HG03108 (cell line): ENCODE data around the gene C5.
"Not testable (repeated sequence)": the region's sequence is repeated elsewhere in the genome, so short reads cannot be mapped to it uniquely, and the experiment has no call there.

Source experiments
- ATAC-seq: cut with Tn5 transposase; IDR thresholded peaks from one replicate; pipeline ENCODE4 v1.9.1; 2021; ENCODE audit warnings: moderate library complexity; ENCODE audit not compliant: unreplicated experiment

C5 gene

DNA sequence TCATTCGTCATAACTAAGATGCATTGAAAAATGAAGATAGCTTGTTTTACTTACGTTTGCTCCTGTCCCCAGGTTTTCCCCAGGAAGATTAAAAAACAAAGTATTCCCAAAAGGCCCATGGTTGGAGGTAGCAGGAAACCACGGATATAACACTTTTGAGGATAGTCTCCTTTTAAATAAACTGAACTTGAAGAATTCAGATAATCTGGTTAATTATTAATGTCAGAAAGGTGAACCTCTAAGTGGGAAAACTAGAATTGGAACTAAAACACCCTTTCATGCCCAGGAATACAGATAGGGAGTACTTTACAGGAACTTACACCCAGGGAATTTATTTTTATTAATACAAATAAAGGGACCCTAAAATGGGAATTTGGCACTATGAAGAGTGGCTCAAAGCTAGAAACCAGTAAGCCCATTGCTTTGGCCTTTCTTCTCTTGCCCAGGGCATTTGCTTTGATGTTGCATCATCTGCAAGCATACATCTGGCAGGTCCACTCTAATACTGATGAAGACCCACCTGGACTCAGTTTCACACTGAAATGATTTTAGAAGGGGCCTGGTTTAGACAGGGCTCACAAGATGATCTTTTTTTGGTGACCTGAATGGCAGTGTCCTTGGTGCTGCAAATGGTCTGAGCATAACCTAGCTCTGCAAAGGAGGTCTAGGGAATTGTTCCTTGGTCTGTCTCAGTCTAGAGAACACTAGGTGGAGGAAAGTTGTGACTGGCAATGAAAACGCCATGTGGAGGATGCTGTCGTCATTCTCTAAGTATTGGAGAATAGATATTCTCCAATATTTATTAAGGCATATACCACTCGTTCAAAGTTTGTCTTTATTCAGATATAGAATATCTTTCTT is at the start of gene C5:
C5 (minus strand) TSS at position 148 of the 861 bp plus-strand sequence; CDS start at position 119, 29 bp downstream.
- ATAC-seq, result no peak

DNA sequence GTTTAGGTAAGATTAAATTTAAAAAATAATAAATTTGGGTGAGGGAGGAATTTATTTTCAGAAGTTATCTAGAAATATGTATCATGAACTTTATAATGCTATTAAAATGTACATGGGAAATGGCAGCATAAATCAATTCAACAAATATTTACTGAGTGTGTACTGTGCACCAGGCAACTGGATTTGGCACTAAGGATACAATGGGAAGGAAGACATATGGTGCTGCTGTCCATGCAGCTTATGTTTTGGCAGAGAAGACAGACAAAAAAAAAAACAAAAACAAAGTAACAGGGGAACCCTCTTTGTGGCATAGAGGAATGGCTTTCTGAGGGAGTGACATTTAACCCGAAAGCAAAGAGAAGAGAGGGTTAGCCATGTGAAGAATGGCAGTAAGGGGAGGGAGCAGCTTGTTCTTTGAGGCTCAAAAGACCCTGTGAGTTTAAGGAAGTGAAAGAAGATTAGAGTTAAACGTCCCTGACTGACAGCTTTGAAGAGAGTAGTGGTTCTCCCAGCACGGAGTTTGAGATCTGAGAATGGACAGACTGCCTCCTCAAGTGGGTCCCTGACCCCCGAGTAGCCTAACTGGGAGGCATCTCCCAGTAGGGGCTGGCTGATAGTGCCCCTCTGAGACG is 48.6 kb upstream of the C5 start:
- no peak for ATAC-seq

- no peak for ATAC-seq
These were observed 45.0 kb upstream of the C5 start for GRCh38 chr9:121095057-121095456.

GRCh38 chr9:121090743-121091142 is 40.7 kb upstream of the C5 start:
- ATAC-seq, result not testable (repeated sequence)

GRCh38 chr9:121088576-121088975 is 38.5 kb upstream of the C5 start:
- no peak for ATAC-seq

GRCh38 chr9:121085661-121086060 is 35.6 kb upstream of the C5 start:
- no peak for ATAC-seq

DNA sequence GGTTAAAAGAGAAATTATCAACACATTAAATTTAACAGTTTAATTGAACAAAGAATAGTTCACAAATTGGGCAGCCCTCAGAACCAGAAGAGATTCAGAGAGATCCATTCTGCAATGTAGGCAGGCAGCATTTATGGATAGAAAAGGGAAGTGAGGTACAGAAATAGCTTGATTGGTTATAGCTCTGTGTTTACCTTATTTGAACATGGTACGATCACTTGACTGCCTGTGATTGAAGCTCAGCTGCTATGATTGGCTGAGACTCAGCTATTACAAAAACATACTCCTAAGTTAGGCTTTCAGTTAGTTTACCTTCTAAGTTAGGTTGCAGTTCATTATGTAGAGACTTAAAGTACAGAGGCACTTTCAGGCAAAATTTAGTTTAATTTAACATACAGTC is 32.0 kb upstream of the C5 start:
- ATAC-seq, result no peak

- ATAC-seq, result no peak
These were observed 25.4 kb upstream of the C5 start for GRCh38 chr9:121075251-121076036.

GRCh38 chr9:121074370-121075250 is 24.5 kb upstream of the C5 start, which contains the start of gene CNTRL:
Gene CNTRL, plus strand, starts transcription at chr9:121074955. Its CDS starts 13,372 bp downstream, at chr9:121088327.
- peak; percentile 59 for ATAC-seq

- no peak for ATAC-seq
These were observed 23.0 kb upstream of the C5 start for GRCh38 chr9:121073038-121073437.

GRCh38 chr9:121071756-121072421 is 21.8 kb upstream of the C5 start:
- peak; percentile 30 for ATAC-seq

- no peak for ATAC-seq
These were observed 21.3 kb upstream of the C5 start for GRCh38 chr9:121071370-121071755.

- ATAC-seq, result no peak
These were observed 19.3 kb upstream of the C5 start for GRCh38 chr9:121069396-121069795.

DNA sequence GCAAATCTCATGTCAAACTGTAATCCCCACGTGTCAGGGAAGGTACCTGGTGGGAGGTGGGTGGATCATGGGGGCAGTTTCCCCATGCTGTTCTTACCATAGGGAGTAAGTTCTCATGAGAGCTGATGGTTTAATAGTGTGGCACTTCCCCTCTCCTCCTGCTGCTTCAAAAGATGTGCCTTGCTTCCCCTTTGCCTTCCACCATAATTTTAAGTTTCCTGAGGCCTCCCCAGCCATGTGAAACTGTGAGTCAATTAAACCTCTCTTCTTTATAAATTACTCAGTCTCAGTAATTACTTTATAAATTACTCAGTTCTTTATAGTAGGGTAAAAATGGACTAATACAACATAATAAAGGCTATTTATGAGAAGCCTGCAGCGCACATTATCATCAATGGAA is 17.6 kb upstream of the C5 start:
- ATAC-seq, result no peak

- ATAC-seq, result no peak
These were observed 16.8 kb upstream of the C5 start for GRCh38 chr9:121066850-121067249.

GRCh38 chr9:121059998-121060636 is 10.0 kb upstream of the C5 start:
- ATAC-seq, result no peak

DNA sequence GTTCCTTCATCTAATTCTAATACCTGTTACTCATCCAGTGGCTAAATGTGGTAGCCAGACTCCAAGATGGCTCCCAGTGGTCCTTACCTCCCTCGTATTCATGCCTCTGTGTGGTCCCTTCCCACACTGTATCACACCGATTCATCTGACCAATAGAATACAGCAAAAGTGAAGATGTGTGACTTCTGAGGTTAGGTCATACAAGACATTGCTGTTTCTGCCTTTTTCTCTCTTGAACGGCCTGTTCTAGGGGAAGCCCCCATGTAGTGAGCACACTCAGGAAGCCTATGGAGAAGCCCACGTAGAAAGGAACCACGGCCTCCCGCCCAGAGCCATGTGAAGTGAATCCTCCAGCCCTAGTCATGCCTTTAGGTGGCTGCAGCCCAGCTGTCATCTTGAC is 9.4 kb upstream of the C5 start:
- no peak for ATAC-seq

DNA sequence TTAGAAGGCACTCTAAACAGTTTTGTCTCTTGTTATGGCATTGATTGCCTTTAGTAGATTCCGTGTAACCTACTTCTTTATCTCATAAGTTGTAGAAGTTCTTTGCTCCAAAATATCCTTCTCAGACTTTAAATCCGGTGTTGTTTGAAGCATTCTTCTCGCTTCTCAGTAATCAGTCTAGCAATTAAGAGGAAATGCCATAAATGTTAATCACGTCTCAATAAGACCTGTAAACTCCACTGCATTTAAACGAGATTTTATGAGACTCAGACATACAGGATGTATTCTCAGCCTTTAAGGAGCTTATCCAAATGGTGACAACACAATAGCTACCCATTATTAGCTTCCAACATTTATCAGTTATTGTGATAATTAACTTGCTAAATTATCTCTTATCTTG is 7.7 kb upstream of the C5 start:
- ATAC-seq, result no peak

DNA sequence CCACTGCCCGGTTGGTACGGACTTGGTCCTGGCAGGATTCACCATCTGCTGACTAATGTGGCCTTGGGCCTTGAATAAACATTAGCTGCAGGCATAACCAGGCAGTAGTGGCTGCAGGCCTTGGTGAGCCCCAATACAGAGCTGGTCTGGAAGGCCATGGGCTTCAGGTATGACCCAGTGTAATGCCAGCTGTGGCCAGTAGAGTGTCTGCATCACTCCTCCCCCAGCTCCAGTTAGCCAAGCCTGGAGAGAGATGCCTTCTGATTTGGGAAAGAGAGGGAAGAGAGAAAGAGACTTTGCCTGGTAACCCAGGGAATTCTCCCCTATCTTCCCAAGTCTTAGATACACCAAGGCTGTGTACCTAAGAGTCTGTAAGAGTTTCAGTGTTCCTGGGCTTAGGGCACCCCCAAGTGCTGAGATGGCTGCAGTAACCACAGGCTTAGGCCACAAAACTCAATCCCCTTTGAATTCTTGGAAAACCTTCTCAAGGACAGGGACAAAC is 5.6 kb upstream of the C5 start:
- no peak for ATAC-seq
